HG03378 (cell line): Measurements from ENCODE around the gene GYG1.
A peak's percentile ranks its signal among the peaks of the same experiment; 100 is the strongest.

Experiments
- ATAC-seq: cut with Tn5 transposase; IDR thresholded peaks from one replicate; pipeline ENCODE4 v1.9.1; 2021; ENCODE audit warnings: mild to moderate bottlenecking, moderate library complexity; ENCODE audit not compliant: unreplicated experiment

Gene GYG1

GRCh38 chr3:148991219-148992026, at the start of gene GYG1:
Gene GYG1, plus strand, starts transcription at chr3:148991540. Its CDS starts 101 bp downstream, at chr3:148991641.
- peak; percentile 73 for ATAC-seq

- ATAC-seq: peak; percentile 98
Observed at GRCh38 chr3:148943506-148944205, 47.7 kb upstream of the GYG1 start.

GRCh38 chr3:148945116-148945515, 46.2 kb upstream of the GYG1 start:
- ATAC-seq: no peak

- no peak for ATAC-seq
Observed at GRCh38 chr3:148948913-148949657, 42.3 kb upstream of the GYG1 start.

- ATAC-seq: no peak
Observed at GRCh38 chr3:148950806-148951205, 40.5 kb upstream of the GYG1 start.

- no peak for ATAC-seq
Observed at GRCh38 chr3:148951599-148952361, 39.6 kb upstream of the GYG1 start.

GRCh38 chr3:148953094-148953493, 38.2 kb upstream of the GYG1 start:
- no peak for ATAC-seq

- ATAC-seq: no peak
Observed at GRCh38 chr3:148954981-148955380, 36.4 kb upstream of the GYG1 start.

GRCh38 chr3:148955544-148956346, 35.6 kb upstream of the GYG1 start:
- ATAC-seq: no peak

GRCh38 chr3:148957586-148957985, 33.8 kb upstream of the GYG1 start:
- ATAC-seq: peak; percentile 49

GRCh38 chr3:148958696-148959095, 32.6 kb upstream of the GYG1 start:
- ATAC-seq: no peak

- no peak for ATAC-seq
Observed at GRCh38 chr3:148962513-148962912, 28.8 kb upstream of the GYG1 start.

GRCh38 chr3:148964809-148965208, 26.5 kb upstream of the GYG1 start:
- ATAC-seq: no peak

GRCh38 chr3:148968321-148968720, 23.0 kb upstream of the GYG1 start:
- ATAC-seq: no peak

GRCh38 chr3:148970271-148970670, 21.1 kb upstream of the GYG1 start:
- no peak for ATAC-seq

GRCh38 chr3:148971401-148972163, 19.8 kb upstream of the GYG1 start:
- no peak for ATAC-seq

GRCh38 chr3:148974726-148975125, 16.6 kb upstream of the GYG1 start:
- ATAC-seq: peak; percentile 68

- no peak for ATAC-seq
Observed at GRCh38 chr3:148975248-148975647, 16.1 kb upstream of the GYG1 start.

GRCh38 chr3:148975696-148976095, 15.6 kb upstream of the GYG1 start:
- no peak for ATAC-seq
